HepG2 (cell line): ENCODE results near the gene EIF1AD. TPM values are rescaled to one million over a fixed set of nuclear protein-coding genes. Genes with fewer than 3 reads are reported as not detected.

Experiments used
- ATAC-seq: fragments of 200-7000 bp; cut with Tn5 transposase; 3 replicates; pipeline ENCODE4 v1.9.1; 2020; ENCODE audit warnings: mild to moderate bottlenecking, moderate library complexity
- BruUV-seq: library from RNA; stranded (reverse); fragments of 400-500 nt; replicated peaks from 2 replicates; lab custom pipeline; 2021; lab: Mats Ljungman, UMichigan
- CTCF ChIA-PET: fragments of 300-600 bp; formaldehyde crosslinking; extraction: SDS; loops from one replicate; lab custom pipeline; 2021; ENCODE audit warnings: low total read pairs, inconsistent platforms, low intra/inter-chr PET ratio; lab: Yijun Ruan, JAX
- POLR2A ChIA-PET: fragments of 350-600 bp; sonication (Branson Sonifier 250); formaldehyde crosslinking; loops from one replicate; lab custom pipeline; 2020; ENCODE audit warnings: antibody characterized with exemption, inconsistent platforms; lab: Yijun Ruan, JAX
- DNase-seq: peaks from one replicate; pipeline ENCODE4 v3.0.0-alpha.2; 2015; ENCODE audit warnings: low spot score
- FAIRE-seq: peaks from 3 replicates; lab custom pipeline; 2011; peaks lifted over from hg19 to GRCh38; lab: Jason Lieb, UNC
- H2AFZ ChIP-seq: one replicate; pipeline ENCODE4 v1.6.1; 2011; ENCODE audit warnings: low read length, inconsistent platforms
- H3K27ac ChIP-seq: fragments of 300-600 bp; 3 replicates; pipeline ENCODE4 v1.8.0; 2011; ENCODE audit warnings: mixed run types, mild to moderate bottlenecking, mixed read lengths, low read length, inconsistent platforms; ENCODE audit not compliant: insufficient read depth; ENCODE audit errors: extremely low read length
- H3K27me3 ChIP-seq, 2 experiments: fragments of 200-600 bp in 1 of 2; 2 replicates in 1 of 2; 3 replicates in 1 of 2; pipeline versions ENCODE4 v1.6.0 to v1.8.0; 2011; ENCODE audit warnings: low read length in 2 of 2, mild to moderate bottlenecking in 2 of 2, moderate library complexity in 2 of 2, inconsistent platforms in 1 of 2; ENCODE audit not compliant: insufficient read depth in 2 of 2, control insufficient read depth in 1 of 2
- H3K36me3 ChIP-seq, 2 experiments: fragments of 200-600 bp in 1 of 2; replicated peaks in 1 of 2; 2 replicates in 1 of 2; 3 replicates in 1 of 2; pipeline versions ENCODE4 v1.5.1 to v1.8.0; 2011; ENCODE audit warnings: low read length in 2 of 2, inconsistent platforms in 1 of 2; ENCODE audit not compliant: insufficient read depth in 2 of 2, control insufficient read depth in 1 of 2
- H3K4me1 ChIP-seq: 2 replicates; pipeline ENCODE4 v1.5.1; 2012; ENCODE audit warnings: low read length, inconsistent platforms; ENCODE audit not compliant: insufficient read depth
- H3K4me2 ChIP-seq: 2 replicates; pipeline ENCODE4 v1.6.0; 2011; ENCODE audit warnings: low read depth, low read length, inconsistent platforms
- H3K4me3 ChIP-seq, 3 experiments: fragments of 200-600 bp in 1 of 3; sonication (generic), shearing (Covaris generic) in 1 of 3; replicated peaks in 1 of 3; 2 replicates each; pipeline ENCODE4 v1.5.1; 2011 to 2016; ENCODE audit warnings: low read length in 3 of 3, inconsistent platforms in 2 of 3, low read depth in 2 of 3, mild to moderate bottlenecking in 2 of 3, control low read depth in 1 of 3, mixed read lengths in 1 of 3; ENCODE audit not compliant: insufficient read depth in 1 of 3
- H3K79me2 ChIP-seq: one replicate; pipeline ENCODE4 v1.6.1; 2011; ENCODE audit warnings: low read length, inconsistent platforms; ENCODE audit not compliant: insufficient read depth
- H3K9ac ChIP-seq: 2 replicates; pipeline ENCODE4 v1.6.0; 2011; ENCODE audit warnings: mild to moderate bottlenecking, low read depth, low read length, inconsistent platforms; ENCODE audit not compliant: insufficient read depth
- H3K9me3 ChIP-seq: 2 replicates; pipeline ENCODE4 v1.5.1; 2012; ENCODE audit warnings: mild to moderate bottlenecking, low read length
- H4K20me1 ChIP-seq: 2 replicates; pipeline ENCODE4 v1.6.0; 2011; ENCODE audit warnings: inconsistent platforms, mild to moderate bottlenecking, low read length, moderate library complexity; ENCODE audit not compliant: insufficient read depth
- CBX2 ChIP-seq, 2 experiments: fragments of 200-600 bp in 1 of 2; sonication (generic); formaldehyde crosslinking in 1 of 2; IDR thresholded peaks; 2 replicates each; pipeline versions ENCODE4 v1.7.0 to v1.8.1; 2018 to 2022; ENCODE audit warnings: low read depth in 2 of 2, low read length in 1 of 2, mild to moderate bottlenecking in 1 of 2, missing genetic modification reagents in 1 of 2
- FOXA3 ChIP-seq: IDR thresholded peaks from 2 replicates; pipeline ENCODE4 v1.6.1; 2016; ENCODE audit warnings: missing genetic modification reagents, missing compliant biosample characterization
- GLMP ChIP-seq: sonication (generic); formaldehyde crosslinking; IDR thresholded peaks from 2 replicates; pipeline ENCODE4 v1.9.0; 2021; ENCODE audit warnings: missing genetic modification reagents, mild to moderate bottlenecking, borderline replicate concordance
- HIC2 ChIP-seq: sonication (generic); formaldehyde crosslinking; IDR thresholded peaks from 2 replicates; pipeline ENCODE4 v1.9.0; 2022; ENCODE audit warnings: low read depth, missing genetic modification reagents
- HNF1A ChIP-seq, 2 experiments: sonication (generic) in 1 of 2; formaldehyde crosslinking in 1 of 2; IDR thresholded peaks; 2 replicates each; pipeline versions ENCODE4 v1.4.0 to v1.6.1; 2016 to 2020; ENCODE audit warnings: borderline replicate concordance in 1 of 2, low read depth in 1 of 2, mild to moderate bottlenecking in 1 of 2, missing genetic modification reagents in 1 of 2
- MIXL1 ChIP-seq: IDR thresholded peaks from 2 replicates; pipeline ENCODE4 v1.6.1; 2016
- PITX1 ChIP-seq: sonication (generic); formaldehyde crosslinking; IDR thresholded peaks from 2 replicates; pipeline ENCODE4 v1.5.1; 2020; ENCODE audit warnings: mild to moderate bottlenecking, missing genetic modification reagents
- RCOR2 ChIP-seq: IDR thresholded peaks from 2 replicates; pipeline ENCODE4 v1.6.1; 2016; ENCODE audit warnings: missing biosample characterization, missing genetic modification reagents
- SRY ChIP-seq: sonication (generic); formaldehyde crosslinking; IDR thresholded peaks from 2 replicates; pipeline ENCODE4 v1.8.0; 2022; ENCODE audit warnings: mild to moderate bottlenecking, missing genetic modification reagents
- TBX2 ChIP-seq: sonication (generic); formaldehyde crosslinking; IDR thresholded peaks from 2 replicates; pipeline ENCODE4 v1.5.0; 2020; ENCODE audit warnings: missing genetic modification reagents, mild to moderate bottlenecking, borderline replicate concordance
- TBX3 ChIP-seq: fragments of 450-650 bp; IDR thresholded peaks from 2 replicates; pipeline ENCODE4 v1.6.1; 2017; ENCODE audit warnings: antibody characterized with exemption, mild to moderate bottlenecking, inconsistent platforms, borderline replicate concordance
- ZNF629 ChIP-seq: sonication (generic); formaldehyde crosslinking; conservative IDR thresholded peaks from 2 replicates; pipeline ENCODE4 v1.5.0; 2020; ENCODE audit warnings: missing genetic modification reagents
- ZSCAN29 ChIP-seq: sonication (generic); formaldehyde crosslinking; conservative IDR thresholded peaks from 2 replicates; pipeline ENCODE4 v1.4.0; 2020; ENCODE audit warnings: mild to moderate bottlenecking, missing genetic modification reagents
- WGBS: methylation state at CpG from one replicate; pipeline ENCODE4 v1.1.6; 2017; ENCODE audit warnings: low lambda C conversion rate; 5-methylcytosine and 5-hydroxymethylcytosine counted together
- in situ Hi-C: cut with HindIII; loops from 2 replicates; pipeline ENCODE4 v1.10.0; 2017; ENCODE audit warnings: low pct_unique_long_range_greater_than_20kb; ENCODE audit not compliant: extremely low pct_ligation_motif_present
- intact Hi-C: fragments of 100-400 bp; cut with micrococcal nuclease; formaldehyde crosslinking; loops from one replicate; pipeline ENCODE4 v1.10.0; 2022; ENCODE audit not compliant: unreplicated experiment
- polyA plus RNA-seq, 8 experiments: library from polyadenylated mRNA; depleted of rRNA in 3 of 8; stranded (reverse) in 7 of 8; unstranded in 1 of 8; fragments of >200 nt; fragmentation: Illumina TruSeq in 4 of 8; extraction: Trizol in 4 of 8; gene quantifications; 2 replicates each; pipeline versions ENCODE4 v1.2.1 to v1.2.3, GENCODE V29; 2011 to 2016; ENCODE audit warnings: low read depth in 4 of 8, missing spikeins in 1 of 8, mixed read lengths in 1 of 8; ENCODE audit not compliant: insufficient read depth in 1 of 8
- total RNA-seq, 5 experiments: library from RNA; depleted of rRNA; stranded (reverse); fragments of >200 nt; fragmentation: Illumina TruSeq; extraction: Trizol; gene quantifications; 2 replicates each; pipeline ENCODE4 v1.2.3, GENCODE V29; 2016; ENCODE audit warnings: low read depth in 1 of 5
- TF ChIP-seq, protein P1 (sequence below): sonication (generic); formaldehyde crosslinking; IDR thresholded peaks from 2 replicates; pipeline ENCODE4 v1.4.0; 2020; ENCODE audit warnings: missing genetic modification reagents

The EIF1AD gene
- total and polyA plus RNA-seq, 2 of the 13 experiments (the other 11 are each of a cell fraction or from before 2014, with no cell fraction given), result 18.2 to 30.8 TPM

GRCh38 chr11:65952052-65952521 is 49.9 kb downstream of the EIF1AD start:
- in situ Hi-C loops, result no loop called here
- no peaks in the 10 kb centered on the region for H4K20me1 ChIP-seq
- no peak overlapping the region for H3K9ac ChIP-seq
- 0% methylated on average over 6 of the region's 6 CpGs for WGBS
- CTCF ChIA-PET, result no interaction called here
- no peak overlapping the region for H2AFZ ChIP-seq
- H3K4me1 ChIP-seq, result peaks cover 52% of the 10 kb centered on the region
- peak overlapping the region; percentile 59 for H3K4me2 ChIP-seq
- H3K36me3 ChIP-seq, result no peaks in the 10 kb centered on the region
- FAIRE-seq, result peak; percentile 87
- no peaks in the 10 kb centered on the region for H3K9me3 ChIP-seq
- H3K27ac ChIP-seq, result peak overlapping the region; percentile 52
- peak; percentile 64 for ATAC-seq
- no peaks in the 10 kb centered on the region for H3K79me2 ChIP-seq
- no TSS peak for BruUV-seq
- POLR2A ChIA-PET, result interaction anchor here (1.3 kb wide), 2 partner anchors 9 to 64 kb away, joined by 3 to 7 read pairs; partner anchors contain the start of gene FIBP
- H3K27me3 ChIP-seq, result peaks cover 0 to 9% of the 10 kb centered on the region in 2 experiments; a peak in 3 of 5 replicates
- peak; percentile 74 for DNase-seq
- H3K4me3 ChIP-seq, result peak overlapping the region in 1 of 3 experiments; percentile 31; a peak in 1 of 6 replicates
- intact Hi-C loops, result no loop called here
- TF ChIP-seq HNF1A (IDR thresholded peaks at IDR 0.05; ENCODE audit: low read depth) (peak; percentile 84), HNF1A (CRISPR knock-in tag; IDR thresholded peaks at IDR 0.05; ENCODE audit: borderline replicate concordance) (peak; percentile 85), TBX2 (CRISPR knock-in tag) (peak; percentile 53; the same call in 1 of the 2 replicates), FOXA3 (CRISPR knock-in tag) (peak; percentile 61; the same call in 1 of the 2 replicates), CBX2 (IDR thresholded peaks at IDR 0.05; ENCODE audit: low read depth, low read length) (no peak), CBX2 (CRISPR knock-in tag; IDR thresholded peaks at IDR 0.05; ENCODE audit: low read depth) (no peak), PITX1 (CRISPR knock-in tag) (0 out of 2 replicates have a peak, but pooled peaks have one; percentile 34), HIC2 (CRISPR knock-in tag) (0 out of 2 replicates have a peak, but pooled peaks have one; percentile 18), RCOR2 (CRISPR knock-in tag) (peak; percentile 67), GLMP (CRISPR knock-in tag) (no peak), MIXL1 (peak; percentile 31; the same call in 1 of the 2 replicates), SRY (no peak), TBX3 (0 out of 2 replicates have a peak, but pooled peaks have one; percentile 24), ZNF629 (CRISPR knock-in tag) (peak; percentile 58; the same call in 1 of the 2 replicates), ZSCAN29 (CRISPR knock-in tag) (no peak)
- TF ChIP-seq, protein P1, sequence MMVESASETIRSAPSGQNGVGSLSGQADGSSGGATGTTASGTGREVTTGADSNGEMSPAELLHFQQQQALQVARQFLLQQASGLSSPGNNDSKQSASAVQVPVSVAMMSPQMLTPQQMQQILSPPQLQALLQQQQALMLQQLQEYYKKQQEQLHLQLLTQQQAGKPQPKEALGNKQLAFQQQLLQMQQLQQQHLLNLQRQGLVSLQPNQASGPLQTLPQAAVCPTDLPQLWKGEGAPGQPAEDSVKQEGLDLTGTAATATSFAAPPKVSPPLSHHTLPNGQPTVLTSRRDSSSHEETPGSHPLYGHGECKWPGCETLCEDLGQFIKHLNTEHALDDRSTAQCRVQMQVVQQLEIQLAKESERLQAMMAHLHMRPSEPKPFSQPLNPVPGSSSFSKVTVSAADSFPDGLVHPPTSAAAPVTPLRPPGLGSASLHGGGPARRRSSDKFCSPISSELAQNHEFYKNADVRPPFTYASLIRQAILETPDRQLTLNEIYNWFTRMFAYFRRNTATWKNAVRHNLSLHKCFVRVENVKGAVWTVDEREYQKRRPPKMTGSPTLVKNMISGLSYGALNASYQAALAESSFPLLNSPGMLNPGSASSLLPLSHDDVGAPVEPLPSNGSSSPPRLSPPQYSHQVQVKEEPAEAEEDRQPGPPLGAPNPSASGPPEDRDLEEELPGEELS (CRISPR knock-in tag), result peak; percentile 73
